ENCODE measurements around the gene MMEL1.

MMEL1 gene

GRCh38 chr1:2597441-2598328, 35.1 kb downstream of the MMEL1 start:
- no peak overlapping the region for H2BK120ac ChIP-seq (ENCODE audit: low read depth, low read length)
- H2AFZ ChIP-seq (ENCODE audit: low read length): peak overlapping the region; percentile 49
- H2BK15ac ChIP-seq (ENCODE audit: low read length): peak overlapping the region; percentile 55
- peak overlapping the region; percentile 5 for H3K18ac ChIP-seq (ENCODE audit: low read length)
- peak overlapping the region; percentile 23 for H3K14ac ChIP-seq (ENCODE audit: low read length)
- peak overlapping the region in 1 of 2 donors; percentile 10 for H3K4me3 ChIP-seq (ENCODE audit: low read length in 2 of 2)
- H3K9ac ChIP-seq (ENCODE audit: low read depth, low read length, poor library complexity): no peak overlapping the region
- H3K36me3 ChIP-seq (replicated peaks in 1 of 2; ENCODE audit: control insufficient read depth in 2 of 2, insufficient read depth in 2 of 2, low read length in 2 of 2): no peaks in the 10 kb centered on the region
- no peak overlapping the region for H3K4ac ChIP-seq (ENCODE audit: low read length)
- H4K8ac ChIP-seq (ENCODE audit: low read depth, low read length): no peak overlapping the region
- H3K23ac ChIP-seq (ENCODE audit: low read depth, low read length, poor library complexity): no peak overlapping the region
- no peak overlapping the region for H2BK12ac ChIP-seq (ENCODE audit: low read length)
- H4K91ac ChIP-seq (ENCODE audit: low read depth, low read length, poor library complexity): no peak overlapping the region
- H3K27me3 ChIP-seq (ENCODE audit: control insufficient read depth in 3 of 3, insufficient read depth in 3 of 3, low read depth in 1 of 3, low read length in 3 of 3): peaks cover 0 to 40% (median 2%) of the 10 kb centered on the region in 3 experiments
- no peak for DNase-seq (ENCODE audit: low spot score)
- no peaks in the 10 kb centered on the region for H3K79me1 ChIP-seq (ENCODE audit: low read depth, low read length)
- H2BK5ac ChIP-seq (ENCODE audit: low read length): no peak overlapping the region
- no peaks in the 10 kb centered on the region for H3K4me1 ChIP-seq (ENCODE audit: control insufficient read depth in 2 of 2, insufficient read depth in 1 of 2, low read depth in 1 of 2, low read length in 2 of 2)
- H3K9me3 ChIP-seq (replicated peaks in 1 of 2; ENCODE audit: control insufficient read depth in 2 of 2, insufficient read depth in 1 of 2, low read depth in 1 of 2, low read length in 2 of 2): no peaks in the 10 kb centered on the region
- no peak overlapping the region for H3K27ac ChIP-seq (replicated peaks; ENCODE audit: low read length)
- WGBS, 2 donors (ENCODE audit: extremely low coverage in 2 of 2, insufficient read length in 2 of 2, insufficient replicate concordance in 1 of 2): no CpG with 5 or more reads among the region's 34 CpGs
- no peak overlapping the region for H3K4me2 ChIP-seq (ENCODE audit: insufficient read depth, low read length, poor library complexity, severe bottlenecking)
- H2AK5ac ChIP-seq (ENCODE audit: low read depth, low read length): no peak overlapping the region

- H2BK120ac ChIP-seq (ENCODE audit: low read depth, low read length): peak overlapping the region; percentile 31
- peak overlapping the region; percentile 41 for H2BK12ac ChIP-seq (ENCODE audit: low read length)
- peak overlapping the region; percentile 71 for H3K18ac ChIP-seq (ENCODE audit: low read length)
- peak overlapping the region; percentile 75 for H2AK5ac ChIP-seq (ENCODE audit: low read depth, low read length)
- H2BK15ac ChIP-seq (ENCODE audit: low read length): peak overlapping the region; percentile 26
- H3K14ac ChIP-seq (ENCODE audit: low read length): peak overlapping the region; percentile 38
- WGBS, 2 donors (ENCODE audit: extremely low coverage in 2 of 2, insufficient read length in 2 of 2, insufficient replicate concordance in 1 of 2): no CpG with 5 or more reads among the region's 28 CpGs
- H3K27ac ChIP-seq (replicated peaks; ENCODE audit: low read length): no peak overlapping the region
- peaks cover 0 to 3% of the 10 kb centered on the region in 2 donors for H3K9me3 ChIP-seq (replicated peaks in 1 of 2; ENCODE audit: control insufficient read depth in 2 of 2, insufficient read depth in 1 of 2, low read depth in 1 of 2, low read length in 2 of 2)
- peaks cover 0 to 31% (median 0%) of the 10 kb centered on the region in 3 experiments for H3K27me3 ChIP-seq (ENCODE audit: control insufficient read depth in 3 of 3, insufficient read depth in 3 of 3, low read depth in 1 of 3, low read length in 3 of 3)
- H3K79me1 ChIP-seq (ENCODE audit: low read depth, low read length): no peaks in the 10 kb centered on the region
- no peak overlapping the region for H4K8ac ChIP-seq (ENCODE audit: low read depth, low read length)
- no peak overlapping the region for H3K4ac ChIP-seq (ENCODE audit: low read length)
- no peaks in the 10 kb centered on the region for H3K4me1 ChIP-seq (ENCODE audit: control insufficient read depth in 2 of 2, insufficient read depth in 1 of 2, low read depth in 1 of 2, low read length in 2 of 2)
- no peak overlapping the region for H4K91ac ChIP-seq (ENCODE audit: low read depth, low read length, poor library complexity)
- peak overlapping the region; percentile 39 for H2BK5ac ChIP-seq (ENCODE audit: low read length)
- no peak overlapping the region for H3K9ac ChIP-seq (ENCODE audit: low read depth, low read length, poor library complexity)
- H3K23ac ChIP-seq (ENCODE audit: low read depth, low read length, poor library complexity): peak overlapping the region; percentile 80
- no peak overlapping the region for H3K4me3 ChIP-seq (ENCODE audit: low read length in 2 of 2)
- no peaks in the 10 kb centered on the region for H3K36me3 ChIP-seq (replicated peaks in 1 of 2; ENCODE audit: control insufficient read depth in 2 of 2, insufficient read depth in 2 of 2, low read length in 2 of 2)
- H2AFZ ChIP-seq (ENCODE audit: low read length): no peak overlapping the region
- DNase-seq (ENCODE audit: low spot score): no peak
- no peak overlapping the region for H3K4me2 ChIP-seq (ENCODE audit: insufficient read depth, low read length, poor library complexity, severe bottlenecking)
Measured at GRCh38 chr1:2596530-2597333, 36.1 kb downstream of the MMEL1 start.

- H2AK5ac ChIP-seq (ENCODE audit: low read depth, low read length): peak overlapping the region; percentile 75
- peaks cover 0 to 23% (median 0%) of the 10 kb centered on the region in 3 experiments for H3K27me3 ChIP-seq (ENCODE audit: control insufficient read depth in 3 of 3, insufficient read depth in 3 of 3, low read depth in 1 of 3, low read length in 3 of 3)
- H3K9ac ChIP-seq (ENCODE audit: low read depth, low read length, poor library complexity): no peak overlapping the region
- no peak overlapping the region for H2AFZ ChIP-seq (ENCODE audit: low read length)
- no peak overlapping the region for H4K91ac ChIP-seq (ENCODE audit: low read depth, low read length, poor library complexity)
- peak overlapping the region; percentile 37 for H2BK15ac ChIP-seq (ENCODE audit: low read length)
- no peaks in the 10 kb centered on the region for H3K4me1 ChIP-seq (ENCODE audit: control insufficient read depth in 2 of 2, insufficient read depth in 1 of 2, low read depth in 1 of 2, low read length in 2 of 2)
- peak overlapping the region; percentile 31 for H2BK120ac ChIP-seq (ENCODE audit: low read depth, low read length)
- DNase-seq (ENCODE audit: low spot score): no peak
- peaks cover 0 to 7% of the 10 kb centered on the region in 2 donors for H3K9me3 ChIP-seq (replicated peaks in 1 of 2; ENCODE audit: control insufficient read depth in 2 of 2, insufficient read depth in 1 of 2, low read depth in 1 of 2, low read length in 2 of 2)
- no peak overlapping the region for H2BK12ac ChIP-seq (ENCODE audit: low read length)
- WGBS, 2 donors (ENCODE audit: extremely low coverage in 2 of 2, insufficient read length in 2 of 2, insufficient replicate concordance in 1 of 2): no CpG with 5 or more reads among the region's 31 CpGs
- H3K4ac ChIP-seq (ENCODE audit: low read length): no peak overlapping the region
- H3K36me3 ChIP-seq (replicated peaks in 1 of 2; ENCODE audit: control insufficient read depth in 2 of 2, insufficient read depth in 2 of 2, low read length in 2 of 2): no peaks in the 10 kb centered on the region
- H3K27ac ChIP-seq (replicated peaks; ENCODE audit: low read length): no peak overlapping the region
- no peak overlapping the region for H3K4me2 ChIP-seq (ENCODE audit: insufficient read depth, low read length, poor library complexity, severe bottlenecking)
- H3K79me1 ChIP-seq (ENCODE audit: low read depth, low read length): no peaks in the 10 kb centered on the region
- peak overlapping the region; percentile 57 for H3K18ac ChIP-seq (ENCODE audit: low read length)
- H2BK5ac ChIP-seq (ENCODE audit: low read length): peak overlapping the region; percentile 39
- H3K4me3 ChIP-seq (ENCODE audit: low read length in 2 of 2): no peak overlapping the region
- peak overlapping the region; percentile 38 for H3K14ac ChIP-seq (ENCODE audit: low read length)
- no peak overlapping the region for H3K23ac ChIP-seq (ENCODE audit: low read depth, low read length, poor library complexity)
- H4K8ac ChIP-seq (ENCODE audit: low read depth, low read length): no peak overlapping the region
Measured at GRCh38 chr1:2595812-2596529, 36.8 kb downstream of the MMEL1 start.

Data from neuronal stem cell (in vitro differentiated cells).